CD4-positive, alpha-beta T cell treated with Interleukin-2 at 100 ng/mL for 4 hours (primary cell): ENCODE data around the gene RAP1GAP.

Experiments used
- DNase-seq: peaks from one replicate; pipeline ENCODE4 v3.0.0-alpha.2; 2020; ENCODE audit warnings: low spot score

The RAP1GAP gene

DNA sequence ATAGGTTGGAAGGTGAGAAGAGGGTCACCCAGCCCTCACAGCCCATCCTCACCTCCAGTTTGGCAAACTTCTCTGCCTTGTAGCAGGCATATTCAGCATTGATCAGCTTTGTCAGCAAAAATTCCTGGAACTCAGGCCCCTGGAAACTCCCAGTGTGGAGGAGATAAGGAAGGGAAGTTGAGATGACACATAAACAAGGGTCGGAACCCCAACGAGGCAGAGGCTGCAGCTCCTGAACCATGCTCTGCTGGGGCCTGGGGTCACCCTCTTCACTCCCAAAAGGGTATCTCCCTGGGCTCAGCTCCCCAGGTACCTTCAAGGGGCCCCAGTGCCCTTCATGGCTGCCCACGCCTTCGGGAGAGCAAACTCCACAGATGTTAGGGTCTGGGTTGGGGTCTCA is 60.4 kb downstream of the RAP1GAP start:
- no peak for DNase-seq

DNA sequence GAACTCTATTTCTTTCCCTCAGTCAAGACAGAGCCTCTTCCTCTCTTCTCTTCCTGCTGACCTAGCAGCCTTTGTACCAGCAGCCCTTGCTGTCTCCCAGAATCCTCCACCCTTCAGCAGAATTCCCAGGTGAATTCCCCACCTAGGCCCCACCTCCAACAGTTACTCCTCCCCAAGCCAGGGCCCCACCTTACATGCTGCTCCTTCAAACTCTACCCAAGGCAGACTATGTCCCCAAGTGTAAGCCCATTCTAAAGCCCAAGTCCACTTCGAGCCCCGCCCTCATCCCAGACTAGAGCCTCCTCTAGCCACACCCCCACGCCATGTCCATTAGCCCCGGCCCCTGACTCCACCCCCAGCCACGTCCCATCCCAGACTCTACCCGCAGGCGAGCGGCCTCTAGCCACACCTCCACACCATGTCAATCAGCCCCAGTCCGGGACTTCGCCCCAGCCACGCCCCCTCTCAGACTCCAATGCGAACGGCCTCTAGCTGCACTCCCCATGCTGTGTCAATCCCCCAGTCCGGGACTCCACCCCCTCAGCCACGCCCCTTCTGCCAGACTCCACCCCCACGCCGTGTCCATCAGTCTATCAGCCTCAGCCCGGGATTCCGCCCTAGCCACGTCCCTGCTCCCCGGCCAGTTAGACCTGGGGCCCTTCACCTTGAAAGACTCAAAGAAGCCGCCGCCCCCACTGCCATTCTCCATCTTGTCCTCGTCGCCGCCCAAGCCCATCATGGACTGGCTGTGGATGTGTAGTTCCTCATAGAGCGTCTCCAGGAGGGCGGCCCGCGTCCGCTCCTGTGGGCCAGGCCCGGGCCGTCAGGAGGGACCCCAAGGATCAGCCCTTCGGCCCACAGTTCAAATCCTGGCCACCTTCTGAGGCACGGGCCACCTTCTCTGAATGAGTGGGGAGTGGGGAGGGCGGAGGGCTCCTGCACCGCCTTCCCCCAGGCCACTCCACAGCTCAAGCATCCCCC is 61.3 kb downstream of the RAP1GAP start:
- no peak for DNase-seq

DNA sequence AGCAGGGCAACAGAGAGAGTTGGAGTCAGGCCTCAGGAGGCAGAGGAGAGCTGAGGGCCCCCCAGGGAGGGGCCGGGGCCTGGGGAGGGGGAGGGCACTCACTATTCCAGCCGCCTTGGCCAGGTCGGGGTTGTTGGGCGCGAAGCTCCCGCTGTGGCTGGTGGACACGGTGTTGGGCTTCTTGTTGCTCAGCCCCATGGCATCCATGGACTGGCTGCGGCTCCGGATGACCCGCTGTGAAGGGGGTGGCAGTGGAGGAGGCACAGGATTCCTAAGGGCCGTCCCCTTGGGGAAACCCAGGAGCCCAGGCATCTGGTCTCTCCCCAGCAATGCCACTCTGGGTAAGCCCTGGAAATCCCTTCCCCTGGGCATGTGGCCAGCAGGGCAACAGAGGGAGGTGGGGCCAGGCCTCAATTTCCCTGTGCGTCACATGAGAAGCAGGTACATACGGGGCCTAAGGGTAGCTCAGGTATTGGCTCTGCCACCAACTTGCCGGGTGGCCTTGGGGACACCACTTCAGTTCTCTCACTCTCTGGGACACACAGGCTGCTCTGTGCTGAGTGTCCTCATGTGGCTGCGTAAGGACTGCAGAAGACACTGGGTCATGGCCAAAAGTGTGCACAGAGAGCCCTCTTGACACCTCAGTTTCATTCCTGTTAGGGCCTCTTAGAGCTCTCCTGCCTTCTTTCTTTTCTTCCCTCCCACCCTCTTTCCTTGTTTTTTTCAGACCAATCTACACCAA is 63.0 kb downstream of the RAP1GAP start:
- DNase-seq = no peak

DNA sequence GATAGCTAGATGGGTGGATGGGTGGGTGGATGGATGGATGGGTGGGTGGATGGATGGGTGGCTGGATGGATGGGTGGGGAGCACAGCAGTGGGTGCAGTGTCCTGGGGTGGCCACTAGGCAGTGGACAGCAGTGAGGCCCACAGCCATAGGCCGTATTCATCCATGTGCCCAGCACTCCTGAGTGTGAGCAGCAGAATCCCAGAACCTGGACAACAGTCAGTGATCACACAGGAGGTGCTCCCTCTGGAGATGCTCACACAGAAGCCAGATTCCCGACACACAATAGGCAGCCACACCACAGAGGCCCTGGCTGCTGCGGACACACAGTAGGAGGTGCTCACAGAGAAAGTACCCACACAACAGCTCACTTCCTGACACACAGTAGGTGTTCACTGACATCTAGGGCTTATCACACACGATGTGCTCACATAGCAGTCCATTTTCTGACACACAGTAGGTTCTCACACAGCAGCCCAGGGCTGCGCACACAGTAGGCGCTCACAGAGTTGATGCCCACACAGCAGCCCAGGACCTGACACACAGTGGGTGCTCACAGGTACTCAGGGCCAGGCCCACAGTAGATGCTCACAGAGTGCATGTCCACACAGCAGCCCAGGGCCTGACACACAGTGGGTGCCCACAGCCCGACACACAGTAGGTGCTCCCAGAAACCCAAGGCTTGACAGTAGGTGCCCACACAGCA is 64.0 kb downstream of the RAP1GAP start:
- no peak for DNase-seq

DNA sequence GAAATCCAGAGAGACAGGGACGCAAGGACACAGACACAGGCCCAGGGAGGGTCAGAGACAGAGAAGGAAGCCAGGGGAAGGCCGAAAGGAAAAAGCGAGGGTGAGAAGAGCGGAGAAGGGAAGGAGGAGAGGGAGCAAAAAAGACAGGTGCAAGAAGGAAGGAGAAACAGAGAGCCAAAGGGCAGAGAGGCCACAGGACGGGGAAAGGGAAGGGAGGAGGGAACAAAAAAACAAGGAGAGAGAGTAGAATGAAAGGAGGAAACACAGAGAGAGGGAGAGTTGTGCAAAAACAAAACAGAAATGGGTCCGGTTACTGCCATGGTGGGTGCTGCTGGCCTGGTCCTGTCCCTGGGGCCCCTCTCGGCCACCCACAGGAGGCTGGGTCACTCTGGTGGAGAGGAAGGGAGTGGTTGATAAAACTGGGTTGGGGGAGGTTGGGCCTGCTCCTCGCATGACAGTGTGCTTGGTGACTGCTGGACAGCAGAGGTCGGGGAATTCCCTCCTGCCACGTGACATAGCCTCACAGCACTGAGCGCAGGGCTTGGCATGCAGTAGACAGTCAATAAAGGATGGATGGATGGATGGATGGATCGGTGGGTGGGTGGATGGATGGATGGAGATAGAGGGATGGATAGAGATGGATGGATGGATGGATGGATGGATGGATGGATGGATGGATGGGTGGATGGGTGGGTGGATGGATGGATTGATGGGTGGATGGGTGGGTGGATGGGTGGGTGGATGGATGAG is 64.8 kb downstream of the RAP1GAP start:
- no peak for DNase-seq

DNA sequence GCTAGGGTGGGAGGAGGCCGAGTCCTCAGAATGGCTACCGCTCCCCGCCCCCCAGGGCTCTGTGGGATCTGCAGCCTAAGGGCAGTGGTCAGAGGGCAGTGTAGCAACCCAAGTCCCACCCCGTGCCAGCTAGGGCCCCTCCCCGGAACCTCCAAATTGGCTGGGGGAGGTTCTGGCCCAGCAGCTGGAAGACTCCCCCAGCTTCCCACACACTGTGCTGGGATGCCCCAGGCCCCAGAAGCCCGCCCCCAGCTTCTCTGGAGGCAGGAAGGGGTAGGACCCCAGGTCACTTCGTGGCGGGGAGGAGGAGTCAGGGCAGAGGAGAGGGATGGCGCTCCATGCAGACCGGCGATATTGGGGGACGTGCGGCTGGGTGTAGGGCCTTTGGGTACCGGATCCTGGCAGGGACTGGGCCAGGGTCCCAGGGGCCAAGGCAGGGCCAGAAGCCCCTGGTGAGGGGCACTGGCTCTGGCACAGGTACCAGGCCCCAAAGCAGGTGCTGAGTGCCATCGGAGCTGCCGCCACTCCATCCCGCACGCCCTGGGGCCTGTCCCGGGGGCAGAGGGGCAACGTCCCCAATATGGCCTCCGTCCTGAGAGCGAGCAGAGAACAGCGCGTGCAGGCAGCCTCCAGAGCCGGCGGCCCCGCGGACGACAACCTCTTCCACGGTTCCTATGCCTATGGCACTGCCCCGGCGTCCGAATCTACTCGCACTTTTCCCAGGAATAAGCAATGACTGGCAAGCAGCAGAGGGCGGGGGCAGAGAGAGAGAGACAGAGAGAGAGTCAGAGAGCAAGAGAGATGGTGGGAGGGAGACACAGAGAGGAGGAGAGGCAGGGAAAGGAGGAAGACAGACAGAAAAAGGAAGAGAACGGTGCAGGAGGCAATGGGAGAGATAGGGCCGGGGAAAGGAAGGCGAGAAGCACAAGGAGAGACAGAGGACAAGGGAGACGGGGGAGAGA is 65.7 kb downstream of the RAP1GAP start:
- no peak for DNase-seq

DNA sequence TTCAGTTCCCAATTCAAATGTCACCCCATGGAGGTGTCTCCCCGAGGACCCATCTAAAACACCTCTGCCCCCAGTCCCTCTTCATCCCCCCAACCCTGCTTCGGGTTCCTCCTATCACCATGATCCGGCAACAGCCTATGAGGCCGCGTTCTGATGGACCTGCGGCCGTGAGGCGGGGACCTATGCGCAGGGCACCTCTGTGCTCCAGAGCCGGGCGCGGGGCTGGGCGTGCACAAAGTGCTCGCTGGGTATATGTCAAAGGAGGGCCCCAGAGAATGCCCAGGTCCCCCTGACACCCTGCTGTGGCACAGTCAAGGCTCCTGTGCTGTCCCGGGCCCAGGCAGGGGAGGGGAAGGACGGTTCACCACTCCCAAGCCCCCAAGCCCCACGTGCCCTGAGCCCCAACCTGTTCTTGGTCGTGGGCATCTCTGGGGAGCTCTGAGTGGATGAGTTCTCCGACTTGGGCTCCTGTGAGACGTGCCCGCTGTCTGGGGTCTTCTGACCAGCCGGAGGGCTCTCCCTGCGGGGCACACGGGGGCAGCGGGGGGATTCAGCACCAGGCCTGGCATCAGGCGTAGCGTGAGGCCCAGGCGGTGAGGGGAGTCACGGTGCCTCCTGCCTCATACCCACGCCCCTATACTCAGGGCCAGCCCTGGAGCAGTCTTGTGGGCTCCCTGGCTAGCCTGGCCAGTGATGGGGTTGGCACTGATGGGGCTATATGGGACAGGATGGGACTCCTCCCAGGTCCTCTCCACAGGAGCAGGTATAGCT is 67.7 kb downstream of the RAP1GAP start:
- DNase-seq = no peak

DNA sequence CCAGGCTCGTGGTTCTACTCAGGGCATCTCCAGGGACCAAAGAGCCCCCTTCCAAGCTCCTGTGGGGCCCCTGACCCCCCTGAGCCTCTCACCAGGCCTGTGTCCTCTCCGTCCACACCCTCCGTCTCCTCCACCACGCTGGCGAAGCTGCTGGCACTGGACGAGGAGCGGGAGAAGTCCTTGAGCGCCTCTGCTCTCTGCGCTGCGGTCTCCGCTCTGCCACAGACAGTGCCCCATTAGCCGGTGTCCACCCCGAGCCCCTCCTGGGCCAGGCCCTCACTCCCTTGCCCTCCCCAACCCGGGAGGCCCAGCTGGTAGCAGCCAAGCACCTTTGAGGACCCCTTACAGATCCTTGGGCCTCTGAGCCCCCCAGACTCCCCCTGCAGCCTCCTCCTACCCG is 69.8 kb downstream of the RAP1GAP start:
- no peak for DNase-seq

DNA sequence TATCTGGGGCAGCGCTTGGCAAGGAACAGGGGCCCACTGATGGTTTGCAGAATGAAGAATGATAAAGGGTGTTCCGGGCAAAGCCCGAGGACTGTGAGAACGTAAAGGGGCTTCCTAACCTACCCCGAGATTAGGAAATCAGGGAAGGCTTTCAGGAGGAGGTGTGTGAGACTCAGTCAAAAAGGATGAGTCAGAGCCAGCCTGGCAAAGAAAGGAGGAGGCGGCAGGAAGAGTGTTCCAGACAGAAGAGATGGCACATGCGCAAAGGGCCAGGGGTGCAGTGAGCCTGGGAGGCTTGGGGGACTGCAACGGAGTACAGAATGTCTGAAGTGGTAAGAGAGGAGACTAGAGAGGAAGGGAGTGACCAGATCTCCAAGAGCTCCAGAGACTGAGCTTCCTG is 70.3 kb downstream of the RAP1GAP start:
- no peak for DNase-seq

DNA sequence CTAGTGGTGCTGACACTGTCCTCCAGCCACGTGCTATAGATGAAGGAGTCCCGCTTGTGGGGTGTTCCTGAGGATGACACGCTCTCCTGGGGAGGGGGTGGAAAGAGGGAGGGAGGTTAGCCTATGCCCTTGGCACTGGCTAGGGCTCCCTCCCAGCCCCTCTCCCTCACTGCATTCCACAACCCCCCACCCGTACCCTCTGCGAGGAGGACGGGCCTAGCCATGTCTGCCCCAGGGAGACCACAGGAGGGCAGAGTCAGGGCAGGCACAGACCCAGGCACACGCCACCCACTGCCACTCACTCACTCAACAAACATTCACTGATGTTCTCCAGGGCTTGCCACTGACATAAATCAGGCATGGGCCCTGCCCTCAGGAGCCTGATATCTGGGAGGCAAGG is 70.7 kb downstream of the RAP1GAP start:
- no peak for DNase-seq

DNA sequence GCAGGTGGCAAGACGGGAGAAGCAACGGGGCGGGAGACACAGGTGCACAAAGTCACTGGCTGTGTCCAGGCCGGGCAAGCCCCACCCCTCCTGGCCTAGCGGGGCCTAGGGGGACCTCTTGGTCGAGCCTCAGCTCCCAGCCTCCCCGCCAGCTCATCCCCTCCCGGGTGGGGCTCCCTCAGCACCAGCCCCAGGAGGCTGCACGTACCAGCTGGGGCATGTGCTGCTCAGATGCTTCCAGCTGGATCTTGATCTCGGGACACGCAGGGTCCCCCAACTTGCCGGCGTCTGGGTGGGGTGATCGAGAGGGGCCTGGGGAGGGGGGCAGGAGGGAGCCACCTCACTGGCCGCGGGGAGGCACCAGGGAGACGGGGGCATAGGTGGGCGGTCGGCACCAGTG is 71.4 kb downstream of the RAP1GAP start:
- DNase-seq = no peak

DNA sequence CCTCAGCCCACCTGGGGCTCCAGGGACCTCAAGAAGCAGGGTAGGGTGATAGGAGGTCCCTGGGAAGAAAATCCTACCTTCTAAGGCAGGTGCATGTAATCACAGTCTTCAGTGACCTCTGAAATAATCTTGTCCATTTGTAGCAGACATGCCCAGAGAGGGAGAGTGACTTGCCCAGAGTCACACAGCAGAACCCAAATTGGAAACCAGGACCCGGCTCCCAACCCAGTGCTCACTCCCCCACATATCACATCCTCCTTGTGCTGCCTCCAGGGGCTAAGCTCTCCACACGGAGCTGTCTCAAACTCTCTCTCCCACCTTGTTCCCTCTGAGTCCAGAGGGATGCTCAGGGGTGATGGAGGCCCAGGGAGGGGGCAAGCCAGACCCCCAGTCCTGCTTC is 72.5 kb downstream of the RAP1GAP start:
- no peak for DNase-seq

DNA sequence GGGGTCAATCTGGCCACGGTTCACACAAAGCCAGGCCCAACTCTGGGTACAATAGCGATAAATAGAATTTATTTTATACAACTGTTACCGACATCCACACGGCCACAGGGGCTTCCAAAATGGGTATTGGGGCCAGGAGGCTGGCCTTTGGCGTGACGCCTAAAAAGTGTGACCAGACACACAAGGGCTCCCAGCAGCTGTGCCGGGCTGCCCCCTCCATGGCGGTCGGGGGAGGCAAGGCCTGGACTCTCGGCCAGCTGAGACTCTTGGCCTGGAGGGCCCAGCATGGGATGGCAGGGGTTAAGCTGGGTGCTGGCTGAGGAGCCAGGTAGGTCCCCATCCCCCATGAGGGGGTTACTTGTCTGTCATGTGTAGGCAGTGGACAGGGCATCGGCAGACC is 73.0 kb downstream of the RAP1GAP start:
- DNase-seq = no peak

DNA sequence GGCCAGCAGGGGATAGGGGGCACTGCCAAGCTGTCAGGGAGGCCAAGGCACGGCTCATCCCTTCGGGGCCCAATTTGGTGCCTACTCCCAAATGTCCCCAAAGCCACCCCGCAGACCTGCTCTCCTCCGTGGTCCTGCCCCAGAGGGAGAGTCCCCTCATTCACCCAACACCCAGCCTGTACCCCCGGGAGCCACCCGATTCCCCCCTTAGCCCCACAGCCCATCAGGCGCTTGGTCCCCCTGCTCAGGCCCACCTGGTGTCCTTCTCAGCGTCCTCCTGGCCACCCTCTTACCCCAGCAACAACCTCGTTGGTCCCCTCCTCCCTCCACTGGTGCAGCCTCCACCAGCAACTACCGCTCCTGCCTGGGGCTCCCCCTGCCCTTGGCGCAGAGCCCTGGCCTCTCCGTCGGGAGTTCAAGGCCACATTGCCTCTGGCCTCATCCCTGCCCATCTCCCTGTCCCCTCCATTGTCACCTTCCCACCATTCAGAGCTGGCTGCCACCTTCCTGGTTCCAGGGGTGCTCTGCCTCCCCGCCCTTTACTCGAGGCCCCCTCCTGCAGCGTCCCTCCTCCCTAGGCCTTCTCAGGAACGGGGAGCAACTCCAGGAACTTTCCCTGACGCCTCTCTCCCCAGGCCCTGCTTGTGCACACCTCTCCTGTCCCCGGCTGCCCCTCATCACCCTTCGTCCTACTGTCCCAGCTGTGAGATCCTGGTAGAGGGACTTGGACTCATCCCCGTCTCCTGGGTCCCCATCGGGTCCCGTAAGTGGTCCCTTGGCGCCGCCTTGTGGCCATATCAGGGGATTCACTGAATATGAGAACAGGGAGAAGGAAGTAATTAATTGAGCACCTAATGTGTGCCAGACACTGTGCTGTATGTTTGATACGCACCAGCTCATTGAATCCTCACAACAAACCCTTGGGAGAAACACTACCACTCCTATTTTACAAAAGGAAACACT is 73.9 kb downstream of the RAP1GAP start:
- DNase-seq = peak; percentile 13

DNA sequence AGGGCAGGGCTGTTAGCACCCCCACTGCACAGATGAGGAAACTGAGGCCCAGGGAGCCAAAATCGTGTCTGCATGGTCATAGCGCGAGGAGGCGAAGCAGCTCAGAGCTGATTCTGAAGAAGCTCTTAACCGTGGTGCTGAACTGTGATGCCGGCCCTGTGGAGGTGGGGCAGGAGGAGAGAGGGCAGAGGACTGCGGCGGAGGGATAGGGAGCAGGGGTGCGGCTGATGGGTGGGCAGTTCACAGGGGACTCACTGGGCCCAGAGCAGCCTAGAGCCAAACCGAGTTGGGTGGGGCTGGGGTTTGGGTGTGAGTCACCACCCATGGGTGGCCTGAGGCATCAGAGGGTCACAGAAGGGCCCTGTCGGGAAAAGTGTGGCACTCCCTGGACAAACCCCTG is 74.7 kb downstream of the RAP1GAP start:
- no peak for DNase-seq

DNA sequence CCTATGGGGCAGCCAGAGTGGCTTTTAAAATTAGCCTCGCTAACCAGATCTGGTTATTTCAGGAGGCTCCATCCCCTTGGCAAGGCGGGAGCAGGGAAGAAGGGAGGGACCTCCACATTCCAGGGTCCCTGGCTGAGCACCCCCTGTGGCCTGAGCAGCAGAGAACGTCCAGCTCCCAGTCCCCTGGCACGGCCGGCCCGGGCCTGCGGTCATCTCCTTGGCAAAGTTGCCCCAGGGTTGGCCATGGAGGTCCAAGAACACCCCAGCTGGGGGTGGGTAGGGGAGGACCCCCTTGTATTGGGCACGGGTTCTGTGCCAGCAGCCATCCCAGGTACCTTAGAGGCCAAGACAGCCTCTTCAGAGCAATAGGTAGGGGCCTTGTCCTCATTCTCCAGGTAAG is 75.9 kb downstream of the RAP1GAP start:
- no peak for DNase-seq

DNA sequence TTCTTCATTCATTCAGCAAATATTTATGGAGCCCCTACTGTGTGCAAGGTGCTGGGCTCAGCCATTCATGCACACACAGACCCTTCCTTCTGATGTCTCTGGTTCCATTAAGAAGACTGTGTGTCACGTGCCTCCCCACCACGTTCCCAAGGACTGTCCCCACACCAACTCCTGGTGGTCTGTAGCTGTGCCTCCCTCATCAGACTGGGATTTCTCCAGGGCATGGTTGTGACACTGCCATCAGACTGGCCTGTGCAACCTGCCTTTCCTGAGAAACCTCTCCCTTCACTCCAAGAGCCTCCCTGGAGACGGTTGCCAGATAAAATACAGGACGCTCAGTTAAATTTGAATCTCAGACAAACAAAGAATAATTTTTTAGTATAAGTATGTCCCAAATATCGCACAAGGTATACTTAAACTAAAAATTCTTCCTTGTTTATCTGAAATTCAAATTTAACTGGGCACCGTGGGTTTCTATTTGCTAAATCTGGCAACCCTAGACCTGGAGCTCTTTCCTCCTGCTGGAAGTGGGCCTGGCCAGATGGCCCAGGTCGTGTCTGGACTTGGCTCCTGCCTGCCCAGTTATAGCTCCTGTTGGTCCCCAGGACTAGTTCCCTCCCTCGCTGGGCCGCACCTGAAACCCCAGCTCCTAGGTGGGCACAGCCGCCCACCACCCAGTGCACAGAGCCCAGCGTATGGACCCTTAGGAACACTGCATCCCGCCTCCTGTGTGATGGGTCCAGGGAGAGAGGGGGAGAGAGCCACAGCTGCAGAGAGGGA is 76.9 kb downstream of the RAP1GAP start:
- no peak for DNase-seq

DNA sequence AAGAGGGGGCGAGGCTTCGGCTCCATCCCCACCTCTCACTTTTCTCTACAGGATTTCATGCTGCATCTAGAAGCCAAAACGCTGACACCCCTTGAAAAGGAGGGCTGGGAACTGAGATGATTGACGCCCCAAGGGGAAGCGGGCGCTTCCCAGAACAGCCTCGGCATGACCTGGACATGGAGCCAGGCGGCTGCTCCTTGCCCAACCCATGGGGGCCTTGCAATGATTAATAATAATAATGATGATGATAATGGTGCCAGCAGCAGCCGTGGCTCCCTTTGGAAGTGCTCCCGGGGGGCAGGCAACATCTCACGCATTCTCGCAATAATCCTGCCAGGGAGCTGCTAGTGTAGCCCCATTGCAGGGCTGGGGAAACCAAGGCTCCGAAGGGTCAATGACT is 78.2 kb downstream of the RAP1GAP start:
- DNase-seq = no peak
